ENCODE data around the gene ZNF536. TPM values are rescaled to one million over a fixed set of nuclear protein-coding genes. Genes with fewer than 3 reads are reported as not detected.
"Not testable (repeated sequence)": the region's sequence is repeated elsewhere in the genome, so short reads cannot be mapped to it uniquely, and the experiment has no call there.

Gene ZNF536
- polyA plus RNA-seq, 3 donors, result 1.7 to 3.3 (median 3.1) TPM

GRCh38 chr19:30469774-30470173 lies 97.6 kb downstream of the ZNF536 start:
- no peak for DNase-seq (ENCODE audit: low read depth in 3 of 3, low spot score in 2 of 3)

DNA sequence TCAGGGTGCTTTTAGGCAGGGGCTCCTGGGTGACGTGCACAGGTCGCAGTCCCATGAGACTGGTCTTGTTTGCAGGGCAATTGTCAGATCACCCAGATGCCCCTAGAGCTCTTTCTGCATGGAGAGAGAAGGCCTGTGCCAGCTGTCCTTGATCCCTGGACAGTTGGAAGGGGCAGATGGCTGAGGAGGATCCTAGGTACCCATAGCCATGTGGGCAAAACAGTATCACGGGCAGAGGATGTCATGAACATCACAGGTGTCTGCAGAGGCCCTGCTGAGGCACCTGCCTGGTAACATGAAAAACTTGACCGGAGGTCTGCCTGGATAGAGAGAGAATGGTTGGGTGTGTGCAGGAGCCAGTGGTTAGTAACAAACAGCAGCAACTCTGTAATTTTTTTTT lies 99.3 kb downstream of the ZNF536 start:
- no peak for DNase-seq (ENCODE audit: low read depth in 3 of 3, low spot score in 2 of 3)

DNA sequence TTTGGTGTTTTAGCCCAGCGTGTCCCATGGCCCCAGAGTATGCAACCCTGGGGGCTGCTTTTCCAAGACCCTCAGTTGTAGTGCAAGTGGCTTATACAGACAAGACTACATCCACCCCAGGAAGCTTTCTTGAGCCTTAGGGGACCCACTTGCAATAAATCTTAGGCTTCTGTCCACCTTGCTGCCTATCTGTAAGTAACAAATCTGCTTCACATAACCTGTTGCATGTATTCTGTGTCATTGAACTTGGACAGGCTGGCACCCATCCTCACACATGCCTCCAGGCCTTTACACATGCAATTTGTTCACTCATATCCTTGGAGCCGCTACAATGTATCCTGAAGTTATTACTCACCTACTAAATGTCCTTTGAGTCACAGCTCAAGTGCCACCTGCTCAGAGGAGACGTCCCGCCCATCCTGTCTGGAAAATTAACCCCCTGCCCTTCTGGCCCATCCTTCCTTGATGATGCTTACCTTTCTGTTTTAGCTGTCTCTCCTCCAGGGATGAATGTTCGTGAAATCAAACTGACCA lies 101.2 kb downstream of the ZNF536 start:
- no peak for DNase-seq (ENCODE audit: low read depth in 3 of 3, low spot score in 2 of 3)

DNA sequence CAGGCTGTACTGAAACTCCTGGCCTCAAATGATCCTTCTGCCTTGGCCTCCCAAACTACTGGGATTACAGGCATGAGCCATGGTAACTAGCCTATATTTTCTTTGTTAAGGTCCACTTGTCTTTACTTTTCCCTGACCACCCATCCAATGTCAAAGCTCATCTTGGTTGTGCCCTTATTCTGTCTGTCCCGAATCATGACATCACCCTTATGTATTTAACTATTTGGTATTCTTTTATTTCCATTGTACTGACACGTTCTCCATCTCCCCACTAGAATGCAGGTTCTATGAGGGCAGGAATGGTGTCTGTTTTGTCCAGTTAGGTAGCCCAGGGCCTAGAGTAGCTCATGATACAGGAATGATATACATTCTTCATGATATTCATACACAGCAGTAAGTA lies 104.8 kb downstream of the ZNF536 start:
- DNase-seq (ENCODE audit: low read depth in 3 of 3, low spot score in 2 of 3), result no peak

DNA sequence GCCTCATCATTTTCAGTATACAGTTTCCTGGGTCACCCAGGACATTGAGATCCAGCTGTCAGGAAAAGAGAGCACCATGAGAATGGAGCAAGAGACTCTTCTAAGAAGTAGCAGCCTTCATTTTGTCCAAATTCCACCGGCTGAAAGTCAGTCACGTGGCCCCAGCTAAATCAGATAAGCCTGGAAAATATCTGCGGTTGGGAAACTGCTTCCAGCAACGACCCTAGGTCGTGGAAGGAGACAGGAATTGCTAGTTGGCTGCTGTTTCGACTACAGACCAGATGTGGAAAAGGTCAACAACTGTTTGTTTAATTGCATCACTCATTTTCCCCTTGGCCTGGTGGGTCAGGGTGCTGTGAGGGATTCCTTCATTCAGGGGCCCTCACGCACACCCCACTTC lies 107.0 kb downstream of the ZNF536 start:
- no peak for DNase-seq (ENCODE audit: low read depth in 3 of 3, low spot score in 2 of 3)

- no peak for DNase-seq (ENCODE audit: low read depth in 3 of 3, low spot score in 2 of 3)
These were observed 107.9 kb downstream of the ZNF536 start for GRCh38 chr19:30480097-30480496.

GRCh38 chr19:30481063-30481462 lies 108.9 kb downstream of the ZNF536 start:
- DNase-seq (ENCODE audit: low read depth in 3 of 3, low spot score in 2 of 3), result no peak

DNA sequence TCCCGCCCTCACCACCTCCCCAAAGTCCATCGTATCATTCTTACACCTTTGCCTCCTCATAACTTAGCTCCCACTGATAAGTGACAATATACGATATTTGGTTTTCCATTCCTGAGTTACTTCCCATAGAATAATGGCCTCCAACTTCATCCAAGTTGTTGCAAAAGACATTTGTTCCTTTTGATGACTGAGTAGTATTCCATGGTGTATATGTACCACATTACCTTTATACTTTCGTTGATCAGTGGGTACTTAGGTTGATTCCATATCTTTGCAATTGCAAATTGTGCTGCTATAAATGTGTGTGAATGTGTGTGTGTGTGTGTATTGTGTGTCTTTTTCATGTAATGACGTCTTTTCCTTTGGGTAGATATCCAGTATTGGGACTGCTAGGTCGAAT lies 109.6 kb downstream of the ZNF536 start:
- DNase-seq (ENCODE audit: low read depth in 3 of 3, low spot score in 2 of 3), result no peak

DNA sequence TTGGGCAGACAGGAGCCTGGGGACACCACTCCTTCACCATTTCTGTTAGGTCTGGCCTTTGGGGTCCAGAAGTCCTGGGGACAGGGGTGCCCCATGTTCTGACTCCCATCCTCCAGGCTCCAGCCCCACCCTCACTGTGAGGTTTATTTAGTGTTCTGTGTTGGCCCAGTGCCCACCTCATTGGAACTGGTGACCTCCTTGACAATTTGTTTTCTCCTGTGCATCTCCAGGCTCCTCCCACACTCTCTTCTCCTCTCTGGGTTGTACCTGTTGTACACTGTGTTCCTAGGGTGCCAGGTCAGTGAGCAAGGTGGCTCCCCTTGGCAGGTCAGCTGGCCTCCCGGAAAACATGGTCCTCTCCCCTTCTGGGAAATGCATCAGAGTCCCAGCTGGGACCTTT lies 110.8 kb downstream of the ZNF536 start:
- DNase-seq (ENCODE audit: low read depth in 3 of 3, low spot score in 2 of 3), result no peak

DNA sequence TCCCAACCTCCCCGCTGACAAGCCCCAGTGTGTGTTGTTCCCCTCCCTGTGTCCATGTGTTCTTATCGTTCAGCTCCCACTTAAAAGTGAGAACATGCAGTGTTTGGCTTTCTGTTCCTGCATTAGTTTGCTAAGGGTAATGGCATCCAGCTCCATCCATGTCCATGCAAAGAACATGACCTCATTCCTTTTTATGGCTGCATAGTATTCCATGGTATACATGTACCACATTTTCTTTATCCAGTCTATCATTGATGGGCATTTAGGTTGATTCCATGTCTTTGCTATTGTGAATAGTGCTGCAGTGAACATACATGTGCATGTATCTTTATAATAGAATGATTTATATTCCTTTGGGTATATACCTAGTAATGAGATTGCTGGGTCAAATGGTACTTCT lies 114.1 kb downstream of the ZNF536 start:
- not testable (repeated sequence) for DNase-seq (ENCODE audit: low read depth in 3 of 3, low spot score in 2 of 3)

- DNase-seq (ENCODE audit: low read depth in 3 of 3, low spot score in 2 of 3), result no peak
These were observed 115.0 kb downstream of the ZNF536 start for GRCh38 chr19:30487178-30487577.

GRCh38 chr19:30488191-30488590 lies 116.0 kb downstream of the ZNF536 start:
- DNase-seq (ENCODE audit: low read depth in 3 of 3, low spot score in 2 of 3), result no peak

DNA sequence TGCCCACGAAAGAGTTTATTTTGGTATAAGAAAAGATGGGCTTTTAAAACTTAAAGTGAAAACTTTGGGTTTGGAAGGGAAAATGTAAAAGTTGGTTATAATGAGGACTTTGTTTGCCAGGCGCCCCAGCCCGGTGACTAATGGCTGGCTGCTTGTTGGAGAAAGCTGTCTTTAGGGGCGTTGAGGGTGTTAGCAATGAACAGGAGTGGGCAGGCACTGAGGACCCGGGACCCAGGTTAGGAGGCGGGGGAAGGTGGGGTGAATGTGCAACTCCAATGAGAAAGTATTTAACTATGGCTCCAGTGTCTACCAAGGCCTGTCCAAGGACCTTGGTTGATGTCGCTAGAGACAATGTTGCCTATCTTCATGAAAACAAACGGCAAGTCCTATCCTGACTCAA lies 118.6 kb downstream of the ZNF536 start:
- no peak for DNase-seq (ENCODE audit: low read depth in 3 of 3, low spot score in 2 of 3)

DNA sequence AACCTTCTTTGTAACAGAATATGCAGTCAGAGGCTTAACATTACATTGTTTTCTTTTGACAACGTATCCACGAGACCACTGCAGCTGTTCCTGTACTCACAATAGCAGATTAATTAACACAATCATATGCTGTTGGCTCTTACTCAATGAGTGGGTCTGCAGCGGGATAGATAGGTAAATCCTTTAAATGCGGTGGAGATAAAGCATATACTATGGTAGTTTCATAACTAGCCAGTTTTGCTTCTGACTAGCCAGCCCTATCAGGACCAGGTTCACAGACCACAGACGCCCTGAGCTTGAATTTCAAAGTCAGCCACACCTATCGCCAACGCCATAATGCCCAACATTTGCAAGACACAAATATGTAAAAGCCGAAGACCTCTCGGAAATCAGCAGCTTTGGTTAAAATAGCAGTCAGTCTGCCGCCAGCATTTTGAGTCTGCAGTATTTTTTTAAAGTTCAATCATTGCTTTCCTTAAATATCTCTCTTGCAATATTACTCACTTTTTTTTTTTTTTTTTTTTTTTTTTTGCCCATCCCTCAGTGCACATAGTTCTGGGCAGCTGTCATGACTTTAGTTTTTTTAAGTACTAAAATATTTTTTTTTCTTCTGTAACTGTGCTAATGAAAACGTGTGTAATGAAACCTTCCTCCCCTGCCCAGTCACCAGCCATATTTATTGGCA lies 120.5 kb downstream of the ZNF536 start:
- DNase-seq (ENCODE audit: low read depth in 3 of 3, low spot score in 2 of 3), result no peak

GRCh38 chr19:30497034-30497433 lies 124.8 kb downstream of the ZNF536 start:
- DNase-seq (ENCODE audit: low read depth in 3 of 3, low spot score in 2 of 3), result no peak

DNA sequence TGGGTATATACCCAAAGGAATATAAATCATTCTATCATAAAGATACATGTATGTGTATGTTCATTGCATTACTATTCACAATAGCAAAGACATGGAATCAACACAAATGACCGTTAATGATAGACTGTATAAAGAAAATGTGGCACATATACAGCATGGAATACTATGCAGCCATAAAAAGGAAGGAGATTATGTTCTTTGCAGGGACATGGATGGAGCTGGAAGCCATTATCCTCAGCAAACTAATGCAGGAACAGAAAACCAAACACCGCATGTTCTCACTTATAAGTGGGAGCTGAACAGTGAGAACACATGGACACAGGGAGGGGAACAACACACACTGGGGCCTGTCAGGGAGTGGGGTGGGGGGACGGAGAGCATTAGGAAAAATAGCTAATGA lies 125.9 kb downstream of the ZNF536 start:
- DNase-seq (ENCODE audit: low read depth in 3 of 3, low spot score in 2 of 3), result not testable (repeated sequence)

GRCh38 chr19:30498707-30499106 lies 126.5 kb downstream of the ZNF536 start:
- no peak for DNase-seq (ENCODE audit: low read depth in 3 of 3, low spot score in 2 of 3)

DNA sequence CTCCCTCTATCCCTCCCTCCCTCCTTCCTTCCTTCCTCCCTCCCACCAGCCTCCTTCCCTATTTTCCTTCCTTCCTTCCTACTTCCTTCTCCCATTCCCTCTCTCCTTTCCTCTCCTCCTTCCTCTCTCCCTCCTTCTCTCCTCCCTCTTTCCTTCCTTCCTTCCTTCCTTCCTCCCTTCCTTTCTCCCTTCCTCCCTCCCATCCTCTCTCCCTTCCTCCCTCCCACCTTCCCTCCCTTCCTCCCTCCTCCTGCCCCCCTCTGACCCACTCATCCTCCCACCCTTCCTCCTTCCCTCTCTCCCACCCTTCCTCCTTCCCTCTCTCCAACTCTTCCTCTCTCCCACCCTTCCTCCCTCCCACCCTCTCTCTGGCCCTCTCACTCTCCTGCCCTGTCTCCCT lies 132.1 kb downstream of the ZNF536 start:
- no peak for DNase-seq (ENCODE audit: low read depth in 3 of 3, low spot score in 2 of 3)

DNA sequence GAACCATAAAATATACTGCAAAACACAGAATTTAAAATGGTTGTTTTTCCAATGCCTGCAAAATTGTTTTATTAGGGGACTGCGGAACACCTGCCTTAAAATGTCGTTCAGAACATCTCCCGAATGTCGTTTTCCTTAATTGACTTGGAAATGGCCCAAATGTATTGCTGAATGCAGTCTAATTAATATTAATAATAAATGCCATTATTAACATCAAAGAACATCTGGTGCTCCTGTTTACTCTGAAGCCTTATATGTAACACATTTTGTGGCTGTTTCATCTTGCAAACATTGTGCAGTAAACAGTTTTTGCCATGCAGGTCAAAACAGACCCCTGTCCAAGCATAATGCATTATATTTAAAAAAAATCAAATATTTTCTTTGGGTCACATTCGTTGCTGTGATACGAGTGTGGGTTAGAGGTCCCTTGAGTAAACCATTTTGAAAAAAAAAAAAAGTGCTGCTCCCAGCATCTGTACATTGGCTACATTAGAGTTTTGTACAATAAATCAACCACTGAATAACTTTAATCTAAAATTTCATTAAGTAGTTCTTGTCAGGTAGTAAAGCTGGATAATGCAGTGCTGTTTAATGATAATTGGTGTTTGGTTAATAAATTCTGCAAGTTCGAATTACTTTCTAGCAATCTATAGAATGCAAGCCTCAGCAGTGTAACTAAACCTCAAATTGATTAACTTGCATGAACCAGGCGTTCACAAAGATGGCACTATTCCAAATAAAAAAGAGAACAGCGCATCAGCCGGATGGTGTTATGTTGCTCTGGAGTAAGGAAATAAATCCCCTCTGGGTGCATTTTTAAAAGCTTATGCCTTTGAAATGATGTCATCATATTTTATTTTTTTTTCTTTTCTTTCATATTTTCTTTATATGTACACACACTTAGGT lies 140.2 kb downstream of the ZNF536 start:
- DNase-seq (ENCODE audit: low read depth in 3 of 3, low spot score in 2 of 3), result no peak

DNA sequence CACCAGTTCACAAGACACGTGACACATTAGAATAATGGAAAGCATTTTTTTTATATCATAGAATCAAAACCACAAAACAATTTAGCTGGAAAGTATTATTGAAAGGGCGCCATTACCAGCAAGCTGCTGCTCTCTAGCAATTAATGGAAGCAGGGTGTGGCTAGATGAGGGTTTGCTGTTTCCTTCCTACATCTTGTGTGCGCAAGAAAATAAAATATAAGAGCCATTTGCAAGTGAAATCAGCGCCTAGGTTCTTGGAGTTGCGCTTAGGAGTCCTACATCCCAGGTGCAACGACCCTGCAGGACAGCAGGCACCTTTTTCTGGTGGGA lies 140.9 kb downstream of the ZNF536 start:
- no peak for DNase-seq (ENCODE audit: low read depth in 3 of 3, low spot score in 2 of 3)

DNA sequence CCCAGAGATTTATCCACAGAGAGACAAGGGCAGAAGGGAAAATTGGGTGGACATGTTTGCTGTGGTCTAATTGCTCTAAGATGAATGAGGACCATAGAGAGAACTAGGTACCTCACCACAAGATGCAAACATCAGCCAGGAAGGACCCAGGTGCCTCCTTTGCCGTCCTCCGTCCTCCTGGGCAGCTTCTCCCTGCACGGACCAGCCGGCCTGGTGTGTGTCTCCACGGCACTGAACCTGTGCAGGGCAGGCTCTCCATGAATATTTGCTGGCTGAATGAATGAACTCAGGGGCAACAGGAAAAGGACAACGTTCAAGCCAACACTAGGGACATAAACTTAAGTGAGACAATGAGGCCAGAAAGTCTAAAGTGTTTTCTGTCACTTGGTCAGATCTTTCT lies 143.9 kb downstream of the ZNF536 start:
- DNase-seq (ENCODE audit: low read depth in 3 of 3, low spot score in 2 of 3), result no peak

GRCh38 chr19:30516531-30516930 lies 144.3 kb downstream of the ZNF536 start:
- DNase-seq (ENCODE audit: low read depth in 3 of 3, low spot score in 2 of 3), result no peak
